Endothelial cell of umbilical vein (primary cell): Measurements from ENCODE around the gene DHRS1.

ENCODE experiments used
- CTCF ChIP-seq, 2 donors: IDR thresholded peaks; 1 replicate in 1 of 2; 2 replicates in 1 of 2; pipeline ENCODE4 v1.5.1; 2011; ENCODE audit warnings: low read length in 2 of 2, mild to moderate bottlenecking in 2 of 2, moderate library complexity in 2 of 2, control low read depth in 1 of 2, inconsistent platforms in 1 of 2, low read depth in 1 of 2; ENCODE audit not compliant: insufficient read depth in 1 of 2; ENCODE audit errors: extremely low read depth in 1 of 2
- EZH2 ChIP-seq: IDR thresholded peaks from 2 replicates; pipeline ENCODE4 v1.6.1; 2012; ENCODE audit warnings: borderline replicate concordance, low read depth, mild to moderate bottlenecking, moderate library complexity, low read length, inconsistent platforms; ENCODE audit not compliant: severe bottlenecking
- JUN ChIP-seq: IDR thresholded peaks from 2 replicates; pipeline ENCODE4 v1.6.1; 2011; ENCODE audit warnings: borderline replicate concordance, low read depth; ENCODE audit not compliant: insufficient read length, insufficient read depth
- MYC ChIP-seq: IDR thresholded peaks from one replicate; pipeline ENCODE4 v1.6.1; 2011; ENCODE audit warnings: mild to moderate bottlenecking, low read depth, low read length
- POLR2A ChIP-seq: IDR thresholded peaks from 2 replicates; pipeline ENCODE4 v1.6.1; 2012; ENCODE audit warnings: low read depth, mild to moderate bottlenecking, control low read depth, low read length
- POLR2AphosphoS5 ChIP-seq: IDR thresholded peaks from 2 replicates; pipeline ENCODE4 v1.6.1; 2012; ENCODE audit warnings: low read depth, mild to moderate bottlenecking, control low read depth, low read length, moderate library complexity; ENCODE audit not compliant: insufficient read depth

GRCh38 chr14:24342889-24343288 is 43.3 kb upstream of the DHRS1 start:
- no peak for TF ChIP-seq CTCF (IDR thresholded peaks at IDR 0.05; ENCODE audit: extremely low read depth in 1 of 2, insufficient read depth in 1 of 2, low read depth in 1 of 2, low read length in 2 of 2)
- no peak for TF ChIP-seq JUN
- TF ChIP-seq MYC: no peak
- TF ChIP-seq POLR2A: no peak
- no peak for TF ChIP-seq POLR2AphosphoS5
- TF ChIP-seq EZH2: no peak
